ENCODE results near the gene C19orf47.

- TF ChIP-seq CTCF (IDR thresholded peaks at IDR 0.05; ENCODE audit: low read length) (no peak), EZH2phosphoT487 (IDR thresholded peaks at IDR 0.05; ENCODE audit: low read length) (no peak)
Observed at GRCh38 chr19:40389404-40390083, 41.3 kb upstream of the C19orf47 start.
